AG08396 (cell line): ENCODE results near the gene WNT10A.
A peak's percentile ranks its signal among the peaks of the same experiment; 100 is the strongest.
"Not testable (repeated sequence)": the region's sequence is repeated elsewhere in the genome, so short reads cannot be mapped to it uniquely, and the experiment has no call there.

Experiments
- DNase-seq: peaks from one replicate; pipeline ENCODE4 v3.0.0; 2012; ENCODE audit warnings: low spot score, mixed read lengths

Gene WNT10A

GRCh38 chr2:218893349-218894150, 12.9 kb downstream of the WNT10A start:
- DNase-seq: peak; percentile 15

- no peak for DNase-seq
Observed at GRCh38 chr2:218894151-218894879, 13.7 kb downstream of the WNT10A start.

GRCh38 chr2:218894880-218895157, 14.2 kb downstream of the WNT10A start:
- DNase-seq: peak; percentile 7

- peak; percentile 7 for DNase-seq
Observed at GRCh38 chr2:218895326-218895725, 14.7 kb downstream of the WNT10A start.

GRCh38 chr2:218895759-218896500, 15.3 kb downstream of the WNT10A start:
- peak; percentile 3 for DNase-seq

GRCh38 chr2:218896501-218897393, 16.1 kb downstream of the WNT10A start:
- DNase-seq: peak; percentile 39

GRCh38 chr2:218897394-218898108, 16.9 kb downstream of the WNT10A start:
- peak; percentile 13 for DNase-seq

GRCh38 chr2:218898109-218898878, 17.6 kb downstream of the WNT10A start:
- DNase-seq: peak; percentile 89

GRCh38 chr2:218899147-218899546, 18.5 kb downstream of the WNT10A start:
- DNase-seq: no peak

GRCh38 chr2:218902427-218902826, 21.8 kb downstream of the WNT10A start:
- no peak for DNase-seq

GRCh38 chr2:218904176-218904575, 23.5 kb downstream of the WNT10A start:
- no peak for DNase-seq

GRCh38 chr2:218908721-218909619, 28.3 kb downstream of the WNT10A start:
- peak; percentile 91 for DNase-seq

GRCh38 chr2:218910741-218911140, 30.1 kb downstream of the WNT10A start:
- no peak for DNase-seq

- no peak for DNase-seq
Observed at GRCh38 chr2:218920504-218920903, 39.9 kb downstream of the WNT10A start.

- DNase-seq: no peak
Observed at GRCh38 chr2:218924757-218925156, 44.1 kb downstream of the WNT10A start.

- no peak for DNase-seq
Observed at GRCh38 chr2:218925434-218925833, 44.8 kb downstream of the WNT10A start.

GRCh38 chr2:218927422-218927821, 46.8 kb downstream of the WNT10A start:
- no peak for DNase-seq

GRCh38 chr2:218927876-218928275, 47.2 kb downstream of the WNT10A start:
- DNase-seq: no peak

GRCh38 chr2:218930488-218930887, 49.8 kb downstream of the WNT10A start:
- DNase-seq: not testable (repeated sequence)
